Stromal cell of bone marrow (primary cell): ENCODE data around the gene LHPP.

Experiments
- DNase-seq: peaks from one replicate; pipeline ENCODE4 v3.0.0-alpha.2; 2012; ENCODE audit warnings: low read depth

The LHPP gene

DNA sequence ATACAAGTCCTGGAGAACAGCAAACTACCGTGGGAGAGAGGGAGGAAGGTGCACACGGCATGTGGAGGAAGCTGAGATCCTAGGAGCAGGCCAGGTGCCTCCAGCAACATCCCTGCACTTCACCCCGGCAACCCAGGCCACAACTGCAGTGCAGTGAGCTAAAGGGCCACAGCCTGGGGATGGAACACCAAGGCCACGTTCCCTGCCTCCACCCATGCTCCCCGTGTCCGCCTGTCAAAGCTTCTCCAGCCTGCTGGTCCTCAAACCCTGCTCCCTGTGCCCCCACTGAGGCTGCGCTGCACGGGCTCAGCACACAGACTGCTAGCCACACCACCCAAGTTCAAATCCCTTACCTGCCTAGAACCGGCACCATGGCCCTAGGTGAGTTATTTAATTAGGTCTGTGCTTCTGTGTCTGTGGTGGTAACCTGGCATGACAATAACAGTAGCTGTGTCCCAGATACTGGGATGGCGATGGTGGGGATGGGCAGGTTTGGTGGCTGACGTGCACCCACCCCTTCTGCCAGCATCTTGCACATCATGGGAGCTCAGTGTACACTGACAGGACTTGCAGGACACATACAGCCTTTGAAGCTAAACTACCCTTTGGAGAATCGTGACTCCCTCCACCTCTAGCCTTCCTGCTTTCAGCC, 197.1 kb downstream of the LHPP start:
- no peak for DNase-seq

DNA sequence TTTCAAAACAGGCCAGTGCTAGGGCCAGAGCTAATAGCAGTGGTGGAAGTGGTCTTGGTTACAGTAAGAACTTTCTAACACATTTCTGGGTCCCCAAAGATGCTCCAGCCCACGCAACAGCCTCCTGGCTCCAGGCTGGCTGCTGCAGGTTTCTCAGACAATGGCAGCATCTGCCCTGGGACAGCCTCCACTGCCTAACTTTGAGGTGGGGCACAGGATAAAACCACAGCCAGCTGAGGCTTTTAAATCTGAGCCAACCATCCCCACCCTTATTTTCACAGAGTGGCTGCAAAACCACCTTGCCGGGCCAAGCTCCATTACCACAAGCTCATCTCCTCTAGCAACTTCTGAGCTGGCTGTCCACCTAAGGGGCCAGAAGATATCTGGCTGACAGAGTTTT, 197.8 kb downstream of the LHPP start:
- DNase-seq: no peak

DNA sequence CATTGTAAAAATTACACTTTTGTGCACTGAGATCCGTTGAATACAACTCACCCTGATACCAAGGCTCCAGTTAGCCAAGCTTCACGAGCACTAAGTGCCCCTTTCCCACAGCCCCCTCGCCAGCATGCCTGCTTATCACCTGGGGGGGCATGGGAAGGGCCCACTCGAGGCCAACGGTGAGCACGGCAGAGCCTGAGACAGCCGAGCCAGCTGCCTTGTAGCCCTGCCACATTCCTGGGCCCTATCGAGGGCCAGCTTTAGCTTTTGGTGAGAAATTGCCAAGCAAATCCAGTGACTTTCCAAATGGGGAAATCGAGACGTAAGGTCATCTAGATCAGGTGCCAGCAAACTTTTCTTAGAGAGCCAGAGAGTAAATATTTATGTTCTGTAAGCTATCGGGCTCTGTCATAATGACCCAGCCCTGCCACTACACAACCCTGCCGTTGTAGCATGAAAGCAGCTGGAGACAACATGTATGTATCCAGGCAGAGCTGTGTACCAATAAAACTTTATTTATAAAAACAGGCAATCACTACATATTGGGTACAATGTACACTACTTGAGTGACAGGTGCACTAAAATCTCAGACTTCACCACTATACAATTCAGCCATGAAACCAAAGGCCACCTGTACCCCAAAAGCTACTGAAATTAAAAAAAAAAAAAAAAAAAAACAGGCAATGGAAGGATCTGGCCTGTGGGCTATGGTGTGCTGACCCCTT, 198.9 kb downstream of the LHPP start:
- DNase-seq: no peak

DNA sequence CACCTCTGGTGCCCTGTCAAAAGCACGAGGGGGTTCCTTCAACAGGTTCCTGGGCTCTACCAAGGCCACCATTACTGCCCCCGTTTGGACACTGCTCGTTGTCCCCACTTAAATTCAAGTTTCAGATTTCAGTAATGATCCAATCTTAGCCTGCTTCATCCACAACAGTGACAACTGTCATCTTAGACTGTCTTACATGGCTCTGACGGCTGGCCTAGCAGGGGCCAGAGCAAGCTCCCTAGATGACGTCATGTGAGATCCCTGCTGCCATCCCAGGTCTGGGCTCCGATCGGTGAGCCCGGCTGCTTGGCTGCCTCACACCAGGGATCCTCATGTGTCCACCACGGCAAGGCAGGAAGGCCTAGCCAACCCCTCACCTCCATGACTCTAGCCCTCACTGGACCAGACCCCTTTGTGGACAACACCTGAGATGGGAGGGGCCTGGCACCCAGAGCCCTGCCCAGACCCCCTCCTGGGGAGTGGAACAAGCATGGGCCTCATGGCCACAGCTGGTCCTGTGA, 200.1 kb downstream of the LHPP start:
- no peak for DNase-seq

DNA sequence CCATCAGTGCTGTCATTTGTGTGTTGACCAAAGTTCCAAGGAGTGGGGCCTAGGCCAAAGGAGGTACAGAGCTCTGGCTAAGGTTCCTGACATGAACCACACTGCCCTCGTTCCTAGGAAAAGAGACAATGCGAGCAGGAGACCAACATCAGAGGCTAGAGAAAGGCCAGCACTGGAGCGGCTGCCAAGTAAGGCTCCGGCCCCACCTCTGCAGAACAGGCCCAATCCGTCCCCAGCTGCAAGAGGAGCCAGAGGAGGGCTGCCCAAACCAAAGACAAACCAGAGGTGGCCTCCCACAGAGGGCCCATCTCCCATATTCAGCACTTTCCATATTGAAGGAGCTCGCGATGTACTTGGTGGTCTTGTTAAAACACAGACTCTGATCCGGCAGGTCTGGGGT, 201.6 kb downstream of the LHPP start:
- DNase-seq: no peak
